Fibroblast of the conjunctiva (primary cell): ENCODE results near the gene PTPN11.
"Not testable (repeated sequence)": the region's sequence is repeated elsewhere in the genome, so short reads cannot be mapped to it uniquely, and the experiment has no call there.

ENCODE experiments used
- DNase-seq: peaks from one replicate; pipeline ENCODE4 v3.0.0-alpha.2; 2010; ENCODE audit warnings: low read depth

Gene PTPN11

DNA sequence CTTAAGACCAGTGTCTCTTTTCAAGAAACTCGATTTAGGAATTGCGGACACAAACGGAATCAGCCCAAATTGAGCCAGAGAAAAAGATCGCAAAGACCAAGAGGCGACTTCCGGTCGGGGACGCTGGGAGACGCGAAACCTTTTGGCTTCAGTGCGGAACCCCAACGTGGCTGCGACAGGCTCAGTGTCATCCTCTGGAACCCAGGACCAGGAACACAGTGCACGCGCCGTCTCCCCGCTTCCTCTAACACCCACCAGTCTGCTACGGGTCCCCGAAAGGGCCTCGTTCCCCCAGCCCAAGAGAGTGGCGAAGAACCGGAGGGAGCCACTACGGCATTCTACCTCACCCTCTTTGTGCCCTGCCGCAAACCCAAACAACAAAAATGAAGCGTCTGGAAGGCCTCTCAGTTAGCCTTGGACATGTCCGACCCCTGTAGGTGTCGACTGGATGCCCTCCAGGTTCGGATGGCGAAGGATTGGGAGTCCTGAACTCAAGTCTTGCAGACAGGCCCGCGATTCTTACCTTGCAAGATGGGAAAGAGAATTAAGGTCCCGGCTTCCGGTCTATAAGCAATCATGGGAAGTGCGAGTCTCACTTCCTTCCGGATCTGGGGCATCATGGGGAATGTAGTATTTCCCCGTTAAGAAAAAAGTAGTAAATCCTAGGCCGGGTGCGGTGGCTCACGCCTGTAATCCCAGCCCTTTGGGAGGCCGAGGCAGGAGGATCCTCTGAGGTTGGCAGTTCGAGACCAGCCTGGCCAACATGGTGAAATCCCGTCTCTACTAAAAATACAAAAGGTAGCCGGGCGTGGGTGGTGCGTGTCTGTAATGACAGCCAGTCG, 9.5 kb upstream of the PTPN11 start, which contains the start of gene RPL6:
RPL6 (minus strand) TSS at position 542 of the 842 bp plus-strand sequence. CDS start 949 bp downstream, outside the sequence.
- DNase-seq, result peak; percentile 86

DNA sequence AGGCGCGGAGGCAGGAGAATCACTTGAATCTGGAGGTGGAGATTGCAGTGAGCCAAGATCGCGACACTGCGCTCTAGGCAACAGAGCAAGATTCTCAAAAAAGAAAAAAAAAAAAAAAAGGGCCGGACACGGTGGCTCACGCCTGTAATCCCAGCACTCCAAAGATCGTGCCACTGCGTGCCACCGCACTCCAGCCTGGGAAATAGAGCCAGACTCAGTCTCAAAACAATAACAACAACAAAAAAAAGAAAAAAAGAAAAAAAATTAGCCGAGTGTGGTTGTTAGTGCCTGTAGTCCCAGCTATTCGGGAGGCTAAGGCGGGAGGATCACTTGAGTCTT, 8.9 kb upstream of the PTPN11 start:
- no peak for DNase-seq

DNA sequence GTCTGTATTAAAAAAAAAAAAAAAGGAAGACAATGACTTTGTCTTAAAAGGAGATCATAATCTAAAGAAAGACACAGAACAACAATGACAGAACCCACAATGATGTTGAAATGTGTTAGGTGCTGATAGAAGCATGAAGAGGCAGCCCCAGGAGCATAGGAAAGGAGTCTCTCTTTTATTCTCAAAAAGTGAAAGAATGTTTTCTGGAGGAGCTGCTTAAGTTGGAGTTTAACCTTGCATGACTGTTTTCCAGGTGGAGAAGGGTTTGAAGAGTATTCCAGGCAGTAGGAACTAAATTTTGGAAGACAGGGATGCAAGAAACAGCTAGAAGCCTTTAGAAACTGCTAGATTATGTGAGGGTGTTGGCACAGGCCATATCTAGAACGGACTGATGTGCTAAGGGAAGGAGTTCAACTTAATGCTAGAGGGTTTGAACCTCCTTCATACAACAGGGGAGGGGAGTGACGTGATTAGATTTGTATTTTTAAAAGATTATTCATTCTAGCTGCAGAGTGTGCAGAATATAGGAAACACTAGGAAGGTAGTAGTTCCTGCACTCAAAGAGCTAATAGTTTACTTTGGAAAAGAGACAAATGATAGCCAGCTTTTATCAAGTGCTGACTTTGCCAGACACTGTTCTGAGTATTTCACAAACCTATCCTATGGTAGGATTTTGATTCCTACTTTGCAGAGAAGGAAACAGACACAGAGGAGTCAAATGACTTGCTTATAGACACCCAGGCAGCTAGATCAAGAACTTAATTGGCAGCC, 4.7 kb upstream of the PTPN11 start:
- DNase-seq, result no peak

DNA sequence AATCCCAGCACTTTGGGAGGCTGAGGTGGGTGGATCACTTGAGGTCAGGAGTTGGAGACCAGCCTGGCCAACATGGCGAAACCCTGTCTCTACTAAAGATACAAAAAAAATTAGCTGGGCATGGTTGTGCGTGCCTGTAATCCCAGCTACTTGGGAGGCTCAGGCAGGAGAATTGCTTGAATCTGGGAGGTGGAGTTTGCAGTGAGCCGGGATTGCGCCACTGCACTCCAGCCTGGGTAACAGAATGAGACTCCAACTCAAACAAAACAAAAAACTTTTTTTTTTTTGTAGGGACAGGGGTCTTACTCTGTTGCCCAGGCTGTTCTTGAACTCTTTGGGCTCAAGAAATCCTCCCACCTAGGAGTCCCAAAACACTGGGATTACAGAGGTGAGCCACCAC, 3.3 kb upstream of the PTPN11 start:
- not testable (repeated sequence) for DNase-seq

DNA sequence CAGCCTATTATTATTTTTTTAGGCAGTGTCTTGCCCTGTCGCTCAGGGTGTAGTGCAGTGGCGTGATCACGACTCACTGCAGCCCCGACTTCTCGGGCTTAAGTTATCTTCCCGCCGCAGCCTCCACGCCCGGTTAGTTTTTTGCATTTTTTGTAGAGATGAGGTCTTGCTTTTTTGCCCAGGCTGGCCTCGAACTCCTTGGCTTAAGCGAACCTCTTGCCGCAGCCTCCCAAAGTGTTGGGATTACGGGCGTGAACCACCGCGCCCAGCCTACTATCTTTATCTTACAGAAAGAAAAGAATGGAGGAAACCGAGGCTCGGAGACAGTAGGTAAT, 507 bp upstream of the PTPN11 start:
- no peak for DNase-seq

DNA sequence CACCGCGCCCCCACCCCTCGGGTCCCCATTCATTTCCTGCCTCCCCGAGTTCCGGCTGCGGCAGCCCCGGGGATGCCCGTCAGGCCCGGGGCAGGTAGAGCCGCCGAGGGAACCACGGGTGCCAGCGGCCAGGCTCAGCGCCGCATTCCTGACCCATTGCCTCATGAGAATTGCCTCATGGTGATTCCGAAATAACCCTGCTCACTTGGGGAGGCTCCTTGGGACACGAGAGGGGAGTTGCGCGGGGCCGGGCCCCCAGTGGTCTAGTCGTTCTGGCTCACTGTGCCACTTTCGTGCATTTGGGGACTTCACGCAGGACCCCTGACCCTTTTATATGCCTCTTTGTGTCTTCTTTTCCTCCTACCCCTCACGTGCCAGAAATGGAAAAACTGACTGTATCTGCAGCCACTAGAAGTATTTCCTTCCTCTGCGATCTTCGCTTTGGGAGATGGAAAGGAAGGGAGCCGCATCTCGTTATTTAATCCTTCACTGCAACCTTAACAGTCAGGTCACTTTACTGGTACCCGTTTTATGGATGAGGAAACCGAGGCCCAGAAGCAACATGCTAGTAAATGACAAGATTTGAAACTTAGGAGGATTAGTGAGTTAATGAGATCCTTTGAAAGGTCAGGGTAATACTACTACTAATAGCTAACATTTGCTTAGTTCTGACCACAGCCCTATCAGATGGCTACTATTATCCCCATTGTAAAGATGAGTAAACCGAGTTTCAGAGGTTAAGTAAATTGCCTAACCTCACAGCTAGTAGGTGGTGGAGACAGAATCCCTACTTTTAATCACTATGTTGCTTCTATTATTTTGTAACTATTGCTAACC, 768 bp downstream of the PTPN11 start:
- peak; percentile 60 for DNase-seq

DNA sequence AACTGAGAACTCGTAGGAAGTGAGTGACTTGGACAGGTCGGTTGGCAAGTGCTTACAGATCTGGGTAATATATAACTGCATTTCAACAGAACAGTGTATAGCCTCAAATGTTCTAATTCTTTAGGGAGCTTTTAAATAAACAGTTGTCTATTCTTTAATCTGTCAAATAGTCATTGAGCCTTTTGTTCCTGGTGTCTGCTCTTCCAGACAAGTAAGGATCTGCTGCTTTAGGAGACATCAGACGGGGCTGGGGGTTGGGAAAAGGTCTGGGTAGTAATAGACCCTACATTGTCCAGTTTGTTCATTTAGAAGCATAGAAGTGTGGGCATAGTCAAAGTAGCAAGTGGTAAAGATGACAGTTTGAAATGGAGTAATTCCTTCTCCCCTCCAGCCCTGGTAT, 2.0 kb downstream of the PTPN11 start:
- DNase-seq, result no peak

DNA sequence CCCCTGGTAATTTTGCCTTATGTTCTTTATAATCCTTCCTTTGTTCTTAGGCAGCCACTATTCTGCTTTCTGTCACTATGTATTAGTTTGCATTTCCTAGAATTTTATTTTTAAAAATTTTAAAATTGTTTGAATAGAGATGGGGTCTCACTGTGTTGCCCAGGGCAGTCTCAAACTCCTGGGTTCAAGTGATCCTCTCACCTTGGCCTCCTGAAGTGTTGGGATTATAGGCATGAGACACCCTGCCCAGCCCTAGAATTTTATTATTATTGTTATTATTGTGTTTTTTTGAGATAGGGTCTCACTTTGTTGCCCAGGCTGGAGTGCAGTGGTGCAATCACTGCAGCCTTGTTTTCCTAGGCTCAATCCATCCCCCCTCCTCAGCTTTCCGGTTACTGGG, 2.6 kb downstream of the PTPN11 start:
- DNase-seq, result no peak

DNA sequence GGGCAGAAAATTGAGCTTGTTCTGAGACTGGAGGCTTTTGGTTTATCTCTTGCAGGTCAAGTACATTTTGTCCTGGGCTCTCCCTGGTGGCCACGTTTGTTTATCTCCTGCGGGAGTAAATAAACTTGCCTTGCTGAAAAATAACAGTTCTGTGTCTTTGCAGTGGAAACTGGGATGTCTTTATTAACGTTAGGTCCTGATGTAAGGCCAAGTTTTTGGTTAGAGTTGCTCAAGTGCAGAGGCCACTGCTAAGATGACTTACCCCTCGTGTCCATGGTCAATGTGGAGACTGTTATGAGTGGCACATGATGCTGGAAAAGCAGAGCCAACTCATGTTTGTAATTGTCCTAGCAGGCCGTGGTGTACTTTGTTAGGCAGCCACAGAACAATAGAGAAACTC, 3.8 kb downstream of the PTPN11 start:
- DNase-seq, result no peak

DNA sequence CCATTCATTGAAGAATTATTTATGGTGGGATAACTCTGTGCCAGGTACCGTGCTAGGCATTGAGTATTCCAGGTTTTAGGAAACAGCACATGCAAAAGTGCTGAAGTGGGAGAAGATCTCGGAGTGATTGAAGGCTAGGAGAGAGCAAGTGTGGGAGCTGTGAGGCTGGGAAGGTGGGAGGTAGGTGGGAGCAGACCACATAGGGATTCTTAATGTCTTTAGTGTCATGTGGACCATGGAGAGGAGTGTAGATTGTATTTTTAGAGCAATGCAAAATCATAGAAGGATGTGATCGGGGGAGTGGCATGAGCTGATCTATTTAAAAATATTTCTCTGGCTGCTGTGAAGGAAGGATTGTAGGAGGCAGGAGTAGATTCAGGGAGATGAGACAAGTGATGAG, 5.4 kb downstream of the PTPN11 start:
- DNase-seq, result no peak

DNA sequence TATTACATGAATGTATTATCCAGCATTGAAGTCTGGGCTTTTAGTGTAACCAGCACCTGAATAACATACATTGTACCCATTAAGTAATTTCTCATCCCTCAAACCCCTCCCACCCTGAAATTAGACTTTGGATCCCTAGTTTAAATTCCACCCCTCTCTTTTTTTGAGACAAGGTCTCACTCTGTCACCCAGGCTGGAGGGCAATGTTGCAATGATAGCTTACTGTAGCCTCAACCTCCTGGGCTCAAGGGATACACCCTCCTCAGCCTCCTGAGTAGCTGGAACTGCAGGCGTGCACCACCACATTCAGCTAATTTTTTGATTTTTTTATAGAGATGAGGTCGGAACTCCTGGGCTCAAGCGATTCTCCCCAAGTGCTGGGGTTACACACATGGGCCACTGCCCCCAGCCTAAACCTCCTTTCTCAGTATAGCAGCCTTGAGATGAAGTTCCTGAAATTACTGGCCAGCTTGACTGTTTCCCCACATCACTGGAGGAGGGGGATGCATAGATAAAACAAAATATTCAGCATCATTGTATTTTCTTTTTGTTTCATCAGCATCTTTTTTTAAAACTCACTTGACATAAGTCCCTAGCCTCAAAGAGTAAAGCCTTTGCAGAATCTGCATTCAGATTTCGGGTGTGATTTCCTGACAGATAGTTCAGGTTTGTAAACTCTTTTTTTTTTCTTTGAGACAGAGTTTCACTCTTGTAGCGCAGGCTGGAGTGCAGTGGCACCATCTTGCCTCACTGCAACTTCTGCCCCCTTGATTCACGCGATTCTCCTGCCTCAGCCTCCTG, 7.0 kb downstream of the PTPN11 start:
- DNase-seq, result no peak

DNA sequence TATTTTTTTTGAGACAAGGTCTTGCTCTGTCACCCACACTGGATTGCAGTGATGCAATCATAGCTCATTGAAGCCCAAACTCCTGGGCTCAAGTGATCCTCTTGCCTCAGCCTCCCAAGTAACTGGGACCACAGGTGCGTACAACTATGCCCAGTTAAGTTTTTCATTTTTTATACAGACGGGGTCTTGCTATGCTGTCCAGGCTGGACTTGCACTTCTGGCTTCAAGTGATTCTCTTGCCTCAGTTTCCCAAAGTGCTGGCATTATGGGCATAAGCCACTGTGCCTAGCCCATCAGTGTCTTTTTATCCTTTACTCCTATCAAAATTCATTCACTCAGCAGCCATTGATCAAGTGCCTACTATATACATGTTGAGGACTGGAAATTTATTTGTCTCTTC, 9.0 kb downstream of the PTPN11 start:
- no peak for DNase-seq

DNA sequence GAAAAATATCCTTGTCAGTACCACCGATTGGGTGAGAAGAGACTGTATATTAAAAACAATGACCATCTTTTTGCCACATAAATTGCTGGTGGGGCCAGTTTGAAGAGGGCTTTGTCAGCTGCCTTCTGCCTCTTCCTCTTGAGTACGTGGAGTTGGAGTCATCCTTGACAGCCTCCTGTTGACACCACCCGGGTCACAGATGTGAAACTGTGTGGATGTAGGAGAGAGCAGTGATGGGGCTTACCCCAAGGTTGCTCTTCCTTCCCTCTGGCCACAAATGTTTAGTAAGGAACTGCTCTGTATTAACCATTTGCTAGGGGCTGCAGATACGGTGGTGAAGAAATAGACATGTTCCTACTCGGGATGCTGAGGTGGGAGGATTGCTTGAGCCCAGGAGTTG, 12.2 kb downstream of the PTPN11 start:
- DNase-seq, result no peak

DNA sequence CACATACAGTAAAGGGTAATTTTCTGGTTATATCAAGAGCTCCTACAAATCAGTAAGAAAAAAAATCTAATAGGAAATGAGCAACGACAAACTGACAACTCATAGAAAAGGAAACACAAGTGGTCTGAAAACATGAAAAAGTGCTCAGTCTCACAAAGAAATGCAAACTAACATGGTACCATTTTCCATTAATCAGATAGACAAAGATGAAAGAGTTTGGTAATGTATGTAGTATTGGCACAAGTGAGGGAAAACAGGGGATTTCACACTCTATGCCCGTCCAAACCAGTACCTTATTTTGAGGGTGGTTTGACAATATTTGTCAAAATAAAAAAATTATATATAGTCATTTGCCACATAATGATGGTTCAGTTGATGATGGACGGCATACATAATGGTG, 13.2 kb downstream of the PTPN11 start:
- no peak for DNase-seq

DNA sequence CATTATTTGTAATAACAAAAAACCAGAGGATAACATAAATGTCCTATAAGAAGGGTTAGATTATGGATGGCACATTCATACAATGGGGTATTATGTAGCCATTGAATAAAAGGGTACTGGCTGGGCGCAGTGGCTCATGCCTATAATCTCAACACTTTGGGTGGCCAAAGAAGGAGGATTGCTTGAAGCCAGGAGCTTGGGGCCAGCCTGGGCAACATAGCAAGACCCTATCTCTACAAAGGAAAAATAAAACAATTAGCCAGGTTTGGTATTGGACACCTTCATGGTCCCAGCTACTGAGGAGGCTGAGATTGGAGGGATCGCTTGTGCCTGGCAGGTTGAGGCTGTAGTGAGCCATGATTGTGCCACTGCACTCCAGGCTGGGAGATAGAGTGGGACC, 14.8 kb downstream of the PTPN11 start:
- DNase-seq, result no peak

DNA sequence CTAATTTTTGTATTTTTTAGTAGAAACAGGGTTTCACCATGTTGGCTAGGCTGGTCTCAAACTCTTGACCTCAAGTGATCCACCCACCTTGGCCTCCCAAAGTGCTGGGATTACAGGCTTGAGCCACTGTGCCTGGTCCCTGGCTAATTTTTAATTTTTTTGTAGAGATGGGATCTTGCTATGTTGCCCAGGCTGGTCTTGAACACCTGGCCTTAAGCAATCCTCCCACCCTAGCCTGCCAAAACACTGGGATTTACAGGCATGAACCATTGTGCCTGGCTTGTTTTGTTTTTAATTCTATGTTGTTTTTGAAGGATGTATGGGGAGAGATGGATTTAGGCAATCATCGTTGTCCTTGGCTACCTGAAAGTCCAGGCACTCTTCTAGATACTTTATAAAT, 19.9 kb downstream of the PTPN11 start:
- not testable (repeated sequence) for DNase-seq

DNA sequence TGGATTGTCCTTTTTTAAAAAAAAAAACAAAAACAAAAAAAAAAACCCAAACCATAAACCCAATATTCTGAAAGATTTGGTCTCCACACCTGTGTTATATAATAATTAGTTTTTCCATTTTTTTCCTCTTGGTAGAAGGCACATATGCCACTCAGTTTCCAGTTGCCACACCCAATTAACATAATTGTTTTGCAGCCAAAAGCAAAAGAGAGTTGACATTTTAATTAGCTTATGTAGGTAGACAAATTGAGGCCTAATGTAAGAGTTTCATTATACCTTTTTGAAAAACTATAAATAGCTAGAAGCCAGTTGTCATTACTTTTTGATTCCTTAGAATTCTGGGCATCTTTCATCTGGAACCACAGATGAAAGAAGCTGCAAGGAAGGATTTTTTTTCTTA, 21.0 kb downstream of the PTPN11 start:
- DNase-seq, result no peak

DNA sequence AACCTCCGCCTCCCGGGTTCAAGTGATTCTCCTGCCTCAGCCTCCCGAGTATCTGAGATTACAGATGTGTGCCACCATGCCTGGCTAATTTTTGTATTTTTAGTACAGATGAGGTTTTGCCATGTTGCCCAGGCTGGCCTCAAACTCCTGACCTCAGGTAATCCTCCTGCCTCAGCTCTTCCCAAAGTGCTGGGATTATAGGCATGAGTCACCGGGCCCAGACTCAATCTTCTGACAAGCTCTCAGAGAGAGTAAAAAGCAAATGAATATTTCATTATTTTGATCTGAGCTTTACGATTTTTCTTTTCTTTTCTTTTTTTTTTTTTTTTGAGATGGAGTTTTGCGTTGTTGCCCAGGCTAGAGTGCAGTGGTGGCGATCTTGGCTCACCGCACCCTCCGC, 21.9 kb downstream of the PTPN11 start:
- DNase-seq, result not testable (repeated sequence)

DNA sequence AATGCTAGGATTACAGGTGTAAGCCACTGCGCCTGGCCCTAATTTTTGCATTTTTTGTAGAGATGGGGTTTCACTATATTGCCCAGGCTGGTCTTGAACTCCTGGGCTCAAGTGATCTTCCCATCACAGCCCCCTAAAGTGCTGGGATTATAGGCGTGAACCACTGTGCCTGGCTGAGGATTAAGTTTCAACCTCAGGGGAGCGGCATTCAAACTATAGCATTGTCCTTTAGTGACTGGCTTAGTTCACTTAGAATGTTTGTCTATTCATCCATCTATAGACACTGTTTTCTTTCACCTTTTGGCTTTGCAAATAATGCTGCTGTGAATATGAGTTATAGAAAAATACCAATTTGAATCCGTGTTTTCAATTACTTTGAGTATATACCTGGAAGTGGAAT, 25.2 kb downstream of the PTPN11 start:
- no peak for DNase-seq

DNA sequence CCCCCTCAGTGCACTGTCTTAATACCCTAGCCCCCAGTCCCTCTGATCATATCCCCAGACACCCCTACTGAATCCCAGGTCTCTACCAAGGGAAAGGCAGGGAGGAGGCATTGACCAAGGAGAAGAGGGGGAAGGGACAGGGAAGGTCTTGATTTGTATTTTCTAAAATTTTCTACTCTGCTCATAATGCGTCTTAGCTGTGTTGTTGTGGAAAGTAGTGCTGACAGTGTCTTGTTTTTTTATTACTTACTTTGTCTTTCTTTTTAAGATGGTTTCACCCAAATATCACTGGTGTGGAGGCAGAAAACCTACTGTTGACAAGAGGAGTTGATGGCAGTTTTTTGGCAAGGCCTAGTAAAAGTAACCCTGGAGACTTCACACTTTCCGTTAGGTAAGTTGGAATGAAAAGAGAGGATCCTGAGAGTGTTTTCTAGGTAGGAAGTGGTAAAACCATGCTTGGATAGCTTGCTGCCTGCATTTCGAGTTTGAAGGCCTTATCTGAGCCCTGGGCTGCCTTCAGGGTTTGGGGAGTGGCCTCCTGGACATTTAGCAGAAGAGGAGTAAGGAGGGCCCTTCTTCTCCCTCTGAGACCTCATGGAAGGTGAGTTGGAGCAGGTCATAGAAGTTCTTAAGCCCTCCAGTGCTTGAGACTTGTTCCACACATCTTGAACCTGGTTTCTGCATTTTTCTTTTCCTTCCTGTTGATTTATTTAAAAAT, 27.4 kb downstream of the PTPN11 start:
- DNase-seq, result no peak

DNA sequence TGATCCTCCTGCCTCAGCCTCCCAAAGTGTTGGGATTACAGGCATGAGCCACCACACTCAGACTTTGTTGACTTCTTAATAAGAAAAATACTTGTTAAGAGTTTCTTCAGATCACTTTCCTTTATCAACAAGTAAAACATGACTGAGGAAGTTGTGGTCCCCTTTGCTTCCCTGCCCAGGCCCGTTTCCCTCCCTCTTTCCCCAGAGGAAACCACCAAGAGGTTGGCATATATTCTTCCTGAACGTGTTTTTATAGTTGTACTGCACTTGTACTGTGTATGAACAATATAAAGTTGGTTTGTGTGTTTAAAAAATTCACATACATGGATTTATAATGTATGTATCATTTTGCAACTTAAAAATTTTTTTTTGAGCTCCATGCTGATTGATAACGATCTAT, 28.4 kb downstream of the PTPN11 start:
- DNase-seq, result no peak
